ENCODE results near the gene FCN1.

DNA sequence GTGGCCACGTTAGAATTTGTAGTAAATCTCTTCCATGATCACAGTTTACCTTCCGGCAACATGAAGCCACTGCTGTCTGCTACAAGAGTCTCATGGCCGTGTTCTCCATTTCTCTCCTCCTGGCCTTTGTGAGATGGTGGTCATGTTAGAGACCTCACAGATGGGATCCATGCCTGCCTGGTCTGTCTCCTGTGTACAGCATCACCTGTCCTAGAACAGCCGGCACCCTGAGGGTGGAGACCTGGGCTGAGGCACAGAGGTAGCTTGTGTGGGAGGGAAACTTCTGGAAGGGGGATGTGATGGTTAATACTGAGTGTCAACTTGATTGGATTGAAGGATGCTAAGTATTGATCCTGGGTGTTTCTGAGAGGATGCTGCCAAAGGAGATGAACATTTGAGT, 40.2 kb downstream of the FCN1 start:
- TF ChIP-seq, protein P1, sequence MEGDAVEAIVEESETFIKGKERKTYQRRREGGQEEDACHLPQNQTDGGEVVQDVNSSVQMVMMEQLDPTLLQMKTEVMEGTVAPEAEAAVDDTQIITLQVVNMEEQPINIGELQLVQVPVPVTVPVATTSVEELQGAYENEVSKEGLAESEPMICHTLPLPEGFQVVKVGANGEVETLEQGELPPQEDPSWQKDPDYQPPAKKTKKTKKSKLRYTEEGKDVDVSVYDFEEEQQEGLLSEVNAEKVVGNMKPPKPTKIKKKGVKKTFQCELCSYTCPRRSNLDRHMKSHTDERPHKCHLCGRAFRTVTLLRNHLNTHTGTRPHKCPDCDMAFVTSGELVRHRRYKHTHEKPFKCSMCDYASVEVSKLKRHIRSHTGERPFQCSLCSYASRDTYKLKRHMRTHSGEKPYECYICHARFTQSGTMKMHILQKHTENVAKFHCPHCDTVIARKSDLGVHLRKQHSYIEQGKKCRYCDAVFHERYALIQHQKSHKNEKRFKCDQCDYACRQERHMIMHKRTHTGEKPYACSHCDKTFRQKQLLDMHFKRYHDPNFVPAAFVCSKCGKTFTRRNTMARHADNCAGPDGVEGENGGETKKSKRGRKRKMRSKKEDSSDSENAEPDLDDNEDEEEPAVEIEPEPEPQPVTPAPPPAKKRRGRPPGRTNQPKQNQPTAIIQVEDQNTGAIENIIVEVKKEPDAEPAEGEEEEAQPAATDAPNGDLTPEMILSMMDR (IDR thresholded peaks at IDR 0.05; ENCODE audit: low read length), result no peak
- TF ChIP-seq EZH2phosphoT487 (IDR thresholded peaks at IDR 0.05; ENCODE audit: low read length) (no peak), EZH2 (optimal IDR thresholded peaks at IDR 0.05; ENCODE audit: low read depth, low read length) (no peak)
